Measurements from ENCODE around the gene ANO3.

DNA sequence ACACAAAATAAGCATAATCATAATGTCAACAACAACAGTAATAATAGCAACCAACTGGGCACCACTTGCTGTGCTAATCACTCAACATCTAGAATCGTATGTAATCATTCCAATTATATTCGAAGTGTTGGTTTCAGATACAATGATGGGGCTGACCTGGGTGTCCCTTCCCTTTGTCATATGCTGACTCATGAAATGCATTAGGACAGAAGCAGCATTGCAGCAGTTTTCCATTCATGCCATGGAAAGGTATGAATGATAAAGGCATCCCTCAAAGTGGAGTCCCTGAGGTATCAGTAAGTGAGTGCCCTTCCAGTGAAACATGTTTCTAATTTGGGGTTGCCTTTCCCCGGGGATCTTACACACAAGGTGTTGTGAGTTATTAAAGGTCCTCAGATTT lies 46.3 kb upstream of the ANO3 start:
- TF ChIP-seq, protein P1, sequence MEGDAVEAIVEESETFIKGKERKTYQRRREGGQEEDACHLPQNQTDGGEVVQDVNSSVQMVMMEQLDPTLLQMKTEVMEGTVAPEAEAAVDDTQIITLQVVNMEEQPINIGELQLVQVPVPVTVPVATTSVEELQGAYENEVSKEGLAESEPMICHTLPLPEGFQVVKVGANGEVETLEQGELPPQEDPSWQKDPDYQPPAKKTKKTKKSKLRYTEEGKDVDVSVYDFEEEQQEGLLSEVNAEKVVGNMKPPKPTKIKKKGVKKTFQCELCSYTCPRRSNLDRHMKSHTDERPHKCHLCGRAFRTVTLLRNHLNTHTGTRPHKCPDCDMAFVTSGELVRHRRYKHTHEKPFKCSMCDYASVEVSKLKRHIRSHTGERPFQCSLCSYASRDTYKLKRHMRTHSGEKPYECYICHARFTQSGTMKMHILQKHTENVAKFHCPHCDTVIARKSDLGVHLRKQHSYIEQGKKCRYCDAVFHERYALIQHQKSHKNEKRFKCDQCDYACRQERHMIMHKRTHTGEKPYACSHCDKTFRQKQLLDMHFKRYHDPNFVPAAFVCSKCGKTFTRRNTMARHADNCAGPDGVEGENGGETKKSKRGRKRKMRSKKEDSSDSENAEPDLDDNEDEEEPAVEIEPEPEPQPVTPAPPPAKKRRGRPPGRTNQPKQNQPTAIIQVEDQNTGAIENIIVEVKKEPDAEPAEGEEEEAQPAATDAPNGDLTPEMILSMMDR (conservative IDR thresholded peaks at IDR 0.05; ENCODE audit: low read length): no peak
- no peak for TF ChIP-seq EZH2phosphoT487 (IDR thresholded peaks at IDR 0.05; ENCODE audit: borderline replicate concordance)
